Gastrocnemius medialis (tissue), 4 donors: ENCODE results near the gene GALNT17. TPM values are rescaled to one million over a fixed set of nuclear protein-coding genes. Genes with fewer than 3 reads are reported as not detected.

Experiments used
- ATAC-seq, 2 donors: fragments of 150-250 bp; one replicate each; pipeline ENCODE4 v1.9.1; 2016
- DNase-seq, 2 donors: peaks; one replicate each; pipeline ENCODE4 v3.0.0-alpha.2; 2019
- H3K27ac ChIP-seq, 4 donors: fragments of 200-600 bp; sonication (generic); 1 replicate in 1 of 4; 2 replicates in 3 of 4; pipeline ENCODE4 v1.5.1; 2016 to 2018; ENCODE audit warnings: mild to moderate bottlenecking in 2 of 4, moderate library complexity in 1 of 4
- H3K27me3 ChIP-seq, 3 donors: fragments of 200-600 bp; sonication (generic) in 2 of 3; 1 replicate in 1 of 3; 2 replicates in 2 of 3; pipeline versions ENCODE4 v1.5.1 to v1.6.0; 2016 to 2019; ENCODE audit warnings: mild to moderate bottlenecking in 1 of 3, moderate library complexity in 1 of 3
- H3K36me3 ChIP-seq, 2 donors: fragments of 200-600 bp; sonication (generic) in 1 of 2; one replicate each; pipeline ENCODE4 v1.5.1; 2017 to 2018
- H3K4me1 ChIP-seq, 2 donors: fragments of 200-600 bp; sonication (generic) in 1 of 2; one replicate each; pipeline ENCODE4 v1.5.1; 2016 to 2017; ENCODE audit warnings: mild to moderate bottlenecking in 2 of 2
- H3K4me3 ChIP-seq, 4 donors: fragments of 200-600 bp; sonication (generic) in 3 of 4; 1 replicate in 1 of 4; 2 replicates in 3 of 4; pipeline ENCODE4 v1.5.1; 2016 to 2019; ENCODE audit warnings: mild to moderate bottlenecking in 2 of 4
- H3K9me3 ChIP-seq, 3 donors: fragments of 200-600 bp; sonication (generic) in 2 of 3; 1 replicate in 1 of 3; 2 replicates in 2 of 3; pipeline ENCODE4 v1.5.1; 2016 to 2019
- POLR2A ChIP-seq, 2 donors: fragments of 450-650 bp; IDR thresholded peaks; one replicate each; pipeline ENCODE4 v1.6.1; 2017; ENCODE audit warnings: antibody characterized with exemption in 2 of 2, mild to moderate bottlenecking in 2 of 2, moderate library complexity in 2 of 2
- in situ Hi-C, 4 donors: fragments of 200-750 bp; cut with MboI; loops; one replicate each; pipeline versions ENCODE4 v1.15.0 to v1.8.0; 2017; ENCODE audit warnings: low sequenced_read_pairs in 4 of 4
- intact Hi-C: fragments of 100-400 bp; cut with DNase I; formaldehyde crosslinking; loops from one replicate; pipeline ENCODE4 v1.15.1; 2023; ENCODE audit warnings: low total_unique reads
- total RNA-seq, 4 donors: library from RNA; depleted of rRNA; stranded (reverse); fragments of >200 nt; gene quantifications; one replicate each; pipeline versions ENCODE4 v1.1.0 to v1.2.3, GENCODE V29; 2016
- TF ChIP-seq, protein P1 (sequence below), 5 experiments: fragments of 450-650 bp in 3 of 5; fragments of 200-600 bp in 2 of 5; sonication (generic) in 2 of 5; IDR thresholded peaks in 4 of 5; conservative IDR thresholded peaks in 1 of 5; 1 replicate in 4 of 5; 2 replicates in 1 of 5; pipeline ENCODE4 v1.5.1; 2016 to 2019; ENCODE audit warnings: antibody characterized with exemption in 5 of 5, mild to moderate bottlenecking in 3 of 5, moderate library complexity in 3 of 5

The GALNT17 gene
- total RNA-seq, 4 donors from 2014 or later, result 1.9 to 13.0 (median 12.3) TPM

- intact Hi-C loops, result no loop called here
- Histone ChIP-seq H3K4me1 (no peaks in the 10 kb centered on the region), H3K36me3 (no peaks in the 10 kb centered on the region), H3K27ac (no peak overlapping the region), H3K4me3 (no peak overlapping the region), H3K9me3 (no peaks in the 10 kb centered on the region), H3K27me3 (no peaks in the 10 kb centered on the region)
- no peak for DNase-seq
- TF ChIP-seq, protein P1, sequence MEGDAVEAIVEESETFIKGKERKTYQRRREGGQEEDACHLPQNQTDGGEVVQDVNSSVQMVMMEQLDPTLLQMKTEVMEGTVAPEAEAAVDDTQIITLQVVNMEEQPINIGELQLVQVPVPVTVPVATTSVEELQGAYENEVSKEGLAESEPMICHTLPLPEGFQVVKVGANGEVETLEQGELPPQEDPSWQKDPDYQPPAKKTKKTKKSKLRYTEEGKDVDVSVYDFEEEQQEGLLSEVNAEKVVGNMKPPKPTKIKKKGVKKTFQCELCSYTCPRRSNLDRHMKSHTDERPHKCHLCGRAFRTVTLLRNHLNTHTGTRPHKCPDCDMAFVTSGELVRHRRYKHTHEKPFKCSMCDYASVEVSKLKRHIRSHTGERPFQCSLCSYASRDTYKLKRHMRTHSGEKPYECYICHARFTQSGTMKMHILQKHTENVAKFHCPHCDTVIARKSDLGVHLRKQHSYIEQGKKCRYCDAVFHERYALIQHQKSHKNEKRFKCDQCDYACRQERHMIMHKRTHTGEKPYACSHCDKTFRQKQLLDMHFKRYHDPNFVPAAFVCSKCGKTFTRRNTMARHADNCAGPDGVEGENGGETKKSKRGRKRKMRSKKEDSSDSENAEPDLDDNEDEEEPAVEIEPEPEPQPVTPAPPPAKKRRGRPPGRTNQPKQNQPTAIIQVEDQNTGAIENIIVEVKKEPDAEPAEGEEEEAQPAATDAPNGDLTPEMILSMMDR (IDR thresholded peaks at IDR 0.05 in 4 of 5, conservative IDR thresholded peaks at IDR 0.05 in 1 of 5), result no peak
- no peak for TF ChIP-seq POLR2A (IDR thresholded peaks at IDR 0.05)
- in situ Hi-C loops, result no loop called here
- ATAC-seq, result no peak
Measured at GRCh38 chr7:71652510-71652909, 520.6 kb downstream of the GALNT17 start.

- DNase-seq (no peak), ATAC-seq (no peak)
- in situ Hi-C loops, result no loop called here
- no peaks in the 10 kb centered on the region for H3K36me3 ChIP-seq
- intact Hi-C loops, result no loop called here
- no peak overlapping the region for H3K27ac ChIP-seq
- TF ChIP-seq POLR2A (IDR thresholded peaks at IDR 0.05), result no peak
- no peak overlapping the region for H3K4me3 ChIP-seq
- H3K4me1 ChIP-seq, result no peaks in the 10 kb centered on the region
- H3K27me3 ChIP-seq, result no peaks in the 10 kb centered on the region
- no peaks in the 10 kb centered on the region for H3K9me3 ChIP-seq
Measured at GRCh38 chr7:71657386-71657785, 525.4 kb downstream of the GALNT17 start.

DNA sequence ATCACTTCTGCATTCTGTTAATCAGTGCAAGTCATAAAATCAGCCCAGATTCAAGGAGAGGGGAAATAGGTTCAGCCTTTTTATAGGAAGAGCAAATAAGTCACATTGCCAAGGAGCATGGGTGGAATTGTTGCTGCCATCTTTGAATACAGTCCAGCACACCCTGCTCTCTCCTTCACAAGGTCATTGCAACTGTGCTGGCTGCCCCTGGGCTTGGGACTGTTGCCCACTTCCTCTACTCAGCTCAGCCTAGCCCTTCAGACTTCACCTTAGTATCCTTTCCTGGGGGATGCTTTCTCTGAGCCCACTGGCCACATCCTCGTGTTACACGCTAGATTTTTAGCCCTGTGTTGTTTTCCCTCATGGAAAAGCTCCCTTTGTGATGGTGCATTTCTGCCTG is 527.7 kb downstream of the GALNT17 start:
- TF ChIP-seq POLR2A (IDR thresholded peaks at IDR 0.05), result no peak
- TF ChIP-seq, protein P1 (IDR thresholded peaks at IDR 0.05 in 4 of 5, conservative IDR thresholded peaks at IDR 0.05 in 1 of 5), result no peak
- intact Hi-C loops (no loop called here), in situ Hi-C loops (no loop called here)
- DNase-seq (no peak), ATAC-seq (no peak)
- no peaks in the 10 kb centered on the region for H3K36me3 ChIP-seq
- H3K9me3 ChIP-seq, result no peaks in the 10 kb centered on the region
- no peak overlapping the region for H3K4me3 ChIP-seq
- no peaks in the 10 kb centered on the region for H3K27me3 ChIP-seq
- no peak overlapping the region for H3K27ac ChIP-seq
- no peaks in the 10 kb centered on the region for H3K4me1 ChIP-seq

DNA sequence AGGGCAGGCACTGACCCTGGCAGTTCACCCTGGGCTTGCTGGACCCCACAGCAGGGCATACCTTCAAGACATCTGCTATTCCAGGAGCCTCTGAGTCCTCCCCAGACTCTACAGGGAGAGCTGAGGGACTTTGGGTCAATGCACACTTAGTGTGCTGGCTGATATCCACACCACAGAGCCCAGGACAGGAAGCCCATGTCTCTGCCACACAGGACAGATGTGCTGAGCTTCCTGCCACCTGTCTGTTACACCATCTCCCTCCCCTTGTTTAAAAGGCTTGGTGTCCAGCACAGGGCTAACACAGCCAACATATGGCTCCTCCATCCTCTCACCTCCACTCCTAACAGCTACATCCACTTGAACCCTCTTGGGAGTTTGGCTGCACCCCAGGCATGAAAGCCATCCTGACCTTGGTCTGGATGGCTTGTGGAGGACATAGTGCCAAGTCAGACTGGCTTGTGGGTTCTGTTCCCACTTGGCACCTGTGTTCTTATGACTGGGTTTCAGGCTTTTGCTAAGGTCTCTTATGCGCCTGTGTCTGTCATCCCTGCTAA is 529.8 kb downstream of the GALNT17 start:
- H3K9me3 ChIP-seq, result no peaks in the 10 kb centered on the region
- no peaks in the 10 kb centered on the region for H3K27me3 ChIP-seq
- no peak overlapping the region for H3K4me3 ChIP-seq
- no peaks in the 10 kb centered on the region for H3K36me3 ChIP-seq
- intact Hi-C loops, result no loop called here
- no peak overlapping the region for H3K27ac ChIP-seq
- H3K4me1 ChIP-seq, result no peaks in the 10 kb centered on the region
- ATAC-seq (no peak), DNase-seq (no peak)
- in situ Hi-C loops, result no loop called here
- no peak for TF ChIP-seq POLR2A (IDR thresholded peaks at IDR 0.05)
- TF ChIP-seq, protein P1 (IDR thresholded peaks at IDR 0.05 in 4 of 5, conservative IDR thresholded peaks at IDR 0.05 in 1 of 5), result no peak

GRCh38 chr7:71665716-71666115 is 533.8 kb downstream of the GALNT17 start:
- intact Hi-C loops, result no loop called here
- no peak for ATAC-seq

More at GRCh38 chr7:71665716-71666115, 533.8 kb downstream of the GALNT17 start:
- Histone ChIP-seq H3K27me3 (no peaks in the 10 kb centered on the region), H3K4me3 (no peak overlapping the region), H3K9me3 (no peaks in the 10 kb centered on the region), H3K4me1 (no peaks in the 10 kb centered on the region), H3K27ac (no peak overlapping the region), H3K36me3 (no peaks in the 10 kb centered on the region)
- in situ Hi-C loops, result no loop called here
- DNase-seq, result no peak
- TF ChIP-seq POLR2A (IDR thresholded peaks at IDR 0.05), result no peak
- TF ChIP-seq, protein P1 (IDR thresholded peaks at IDR 0.05 in 4 of 5, conservative IDR thresholded peaks at IDR 0.05 in 1 of 5), result no peak
